Measurements from ENCODE around the gene CHPF. TPM values are rescaled to one million over a fixed set of nuclear protein-coding genes. Genes with fewer than 3 reads are reported as not detected.

CHPF gene
- total and polyA plus RNA-seq, 2 donors (not counting 1 experiment from before 2014, with no cell fraction given): 1.3 to 5.2 TPM

GRCh38 chr2:219519526-219519916 is 24.1 kb downstream of the CHPF start:
- ChIA-PET CTCF (interaction anchor here (1.1 to 1.7 kb wide), 4 partner anchors 10 to 12 kb away, joined by 4 to 8 read pairs (median 4); no protein-coding TSS in a partner anchor), POLR2A (interaction anchor here (1.1 kb wide), 1 partner anchor 11 kb away, joined by 3 read pairs; no protein-coding TSS in a partner anchor)
- Mint-ChIP-seq H3K4me3 (no peak overlapping the region), H3K9me3 (ENCODE audit: insufficient read depth) (no peaks in the 10 kb centered on the region), H3K27ac (no peak overlapping the region), H3K4me1 (peaks cover 14% of the 10 kb centered on the region), H3K27me3 (peaks cover 69% of the 10 kb centered on the region)
- no peak for ATAC-seq (ENCODE audit: low read depth)
- Histone ChIP-seq H3K36me3 (replicated peaks in 1 of 2; ENCODE audit: control extremely low read depth in 1 of 2, control insufficient read depth in 1 of 2, extremely low read depth in 1 of 2, insufficient read depth in 2 of 2, low read length in 1 of 2) (no peaks in the 10 kb centered on the region), H4K20me1 (ENCODE audit: control insufficient read depth, insufficient read depth, low read length, poor library complexity, severe bottlenecking) (no peaks in the 10 kb centered on the region), H3K9me3 (ENCODE audit: control extremely low read depth in 1 of 3, control insufficient read depth in 2 of 3, insufficient read depth in 1 of 3, low read length in 2 of 3) (peaks cover 0 to 8% (median 0%) of the 10 kb centered on the region in 3 donors), H2AFZ (ENCODE audit: insufficient read depth, low read depth, low read length, poor library complexity, severe bottlenecking) (no peak overlapping the region), H3K27ac (ENCODE audit: low read length in 2 of 2) (no peak overlapping the region), H3K9ac (ENCODE audit: low read length) (no peak overlapping the region), H3K4me2 (replicated peaks; ENCODE audit: low read depth, low read length, poor library complexity, severe bottlenecking) (no peak overlapping the region), H3K27me3 (replicated peaks in 1 of 4; ENCODE audit: control extremely low read depth in 1 of 4, control insufficient read depth in 3 of 4, insufficient read depth in 4 of 4, low read length in 3 of 4) (peaks cover 1 to 83% (median 30%) of the 10 kb centered on the region in 4 experiments), H3K4me3 (ENCODE audit: control extremely low read depth in 1 of 5, extremely low read depth in 1 of 5, insufficient read depth in 1 of 5, low read depth in 2 of 5, low read length in 4 of 5) (no peak overlapping the region), H3K4me1 (ENCODE audit: control insufficient read depth in 2 of 2, insufficient read depth in 2 of 2, low read length in 2 of 2) (peaks cover 10 to 17% of the 10 kb centered on the region in 2 donors), H3K79me2 (ENCODE audit: control insufficient read depth, insufficient read depth, low read length) (no peaks in the 10 kb centered on the region)
- TF ChIP-seq, protein P1, sequence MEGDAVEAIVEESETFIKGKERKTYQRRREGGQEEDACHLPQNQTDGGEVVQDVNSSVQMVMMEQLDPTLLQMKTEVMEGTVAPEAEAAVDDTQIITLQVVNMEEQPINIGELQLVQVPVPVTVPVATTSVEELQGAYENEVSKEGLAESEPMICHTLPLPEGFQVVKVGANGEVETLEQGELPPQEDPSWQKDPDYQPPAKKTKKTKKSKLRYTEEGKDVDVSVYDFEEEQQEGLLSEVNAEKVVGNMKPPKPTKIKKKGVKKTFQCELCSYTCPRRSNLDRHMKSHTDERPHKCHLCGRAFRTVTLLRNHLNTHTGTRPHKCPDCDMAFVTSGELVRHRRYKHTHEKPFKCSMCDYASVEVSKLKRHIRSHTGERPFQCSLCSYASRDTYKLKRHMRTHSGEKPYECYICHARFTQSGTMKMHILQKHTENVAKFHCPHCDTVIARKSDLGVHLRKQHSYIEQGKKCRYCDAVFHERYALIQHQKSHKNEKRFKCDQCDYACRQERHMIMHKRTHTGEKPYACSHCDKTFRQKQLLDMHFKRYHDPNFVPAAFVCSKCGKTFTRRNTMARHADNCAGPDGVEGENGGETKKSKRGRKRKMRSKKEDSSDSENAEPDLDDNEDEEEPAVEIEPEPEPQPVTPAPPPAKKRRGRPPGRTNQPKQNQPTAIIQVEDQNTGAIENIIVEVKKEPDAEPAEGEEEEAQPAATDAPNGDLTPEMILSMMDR (IDR thresholded peaks at IDR 0.05): no peak
- no peak for TF ChIP-seq EZH2 (IDR thresholded peaks at IDR 0.05; ENCODE audit: borderline replicate concordance, insufficient read depth, low read depth, low read length, poor library complexity, severe bottlenecking)
- no peak for DNase-seq
- intact Hi-C loops (cut with micrococcal nuclease): no loop called here
- 95% methylated on average over 8 of the region's 9 CpGs for WGBS (ENCODE audit: insufficient coverage)

GRCh38 chr2:219517954-219518778 is 25.4 kb downstream of the CHPF start:
- Mint-ChIP-seq H3K27ac (no peak overlapping the region), H3K27me3 (peaks cover 68% of the 10 kb centered on the region), H3K9me3 (ENCODE audit: insufficient read depth) (no peaks in the 10 kb centered on the region), H3K4me3 (no peak overlapping the region), H3K4me1 (peaks cover 16% of the 10 kb centered on the region)
- intact Hi-C loops (cut with micrococcal nuclease): no loop called here
- POLR2A ChIA-PET: no interaction called here
- DNase-seq (no peak), ATAC-seq (ENCODE audit: low read depth) (no peak)
- 75% methylated on average over 8 of the region's 10 CpGs for WGBS (ENCODE audit: insufficient coverage)
- peaks cover 0 to 83% (median 20%) of the 10 kb centered on the region in 4 experiments for H3K27me3 ChIP-seq (replicated peaks in 1 of 4; ENCODE audit: control extremely low read depth in 1 of 4, control insufficient read depth in 3 of 4, insufficient read depth in 4 of 4, low read length in 3 of 4)
- no peaks in the 10 kb centered on the region for H3K79me2 ChIP-seq (ENCODE audit: control insufficient read depth, insufficient read depth, low read length)
- H4K20me1 ChIP-seq (ENCODE audit: control insufficient read depth, insufficient read depth, low read length, poor library complexity, severe bottlenecking): no peaks in the 10 kb centered on the region
- CTCF ChIA-PET: interaction anchor here (0.8 kb wide), 1 partner anchor 12 kb away, joined by 4 read pairs; no protein-coding TSS in a partner anchor
- no peak overlapping the region for H3K27ac ChIP-seq (ENCODE audit: low read length in 2 of 2)
- TF ChIP-seq EZH2 (IDR thresholded peaks at IDR 0.05; ENCODE audit: borderline replicate concordance, insufficient read depth, low read depth, low read length, poor library complexity, severe bottlenecking): no peak
- TF ChIP-seq, protein P1 (IDR thresholded peaks at IDR 0.05): no peak
- H3K4me1 ChIP-seq (ENCODE audit: control insufficient read depth in 2 of 2, insufficient read depth in 2 of 2, low read length in 2 of 2): peaks cover 9 to 14% of the 10 kb centered on the region in 2 donors
- no peak overlapping the region for H3K4me2 ChIP-seq (replicated peaks; ENCODE audit: low read depth, low read length, poor library complexity, severe bottlenecking)
- H3K4me3 ChIP-seq (ENCODE audit: control extremely low read depth in 1 of 5, extremely low read depth in 1 of 5, insufficient read depth in 1 of 5, low read depth in 2 of 5, low read length in 4 of 5): no peak overlapping the region
- H3K9me3 ChIP-seq (ENCODE audit: control extremely low read depth in 1 of 3, control insufficient read depth in 2 of 3, insufficient read depth in 1 of 3, low read length in 2 of 3): peaks cover 0 to 5% (median 0%) of the 10 kb centered on the region in 3 donors
- H3K9ac ChIP-seq (ENCODE audit: low read length): no peak overlapping the region
- no peaks in the 10 kb centered on the region for H3K36me3 ChIP-seq (replicated peaks in 1 of 2; ENCODE audit: control extremely low read depth in 1 of 2, control insufficient read depth in 1 of 2, extremely low read depth in 1 of 2, insufficient read depth in 2 of 2, low read length in 1 of 2)
- no peak overlapping the region for H2AFZ ChIP-seq (ENCODE audit: insufficient read depth, low read depth, low read length, poor library complexity, severe bottlenecking)

Measured in B cell (primary cell).